Caki2 (cell line): ENCODE data around the gene NOVA1. TPM values are rescaled to one million over a fixed set of nuclear protein-coding genes. Genes with fewer than 3 reads are reported as not detected.
"Not testable (repeated sequence)": the region's sequence is repeated elsewhere in the genome, so short reads cannot be mapped to it uniquely, and the experiment has no call there.

ENCODE experiments used
- DNase-seq: peaks from one replicate; pipeline ENCODE4 v3.0.0-alpha.2; 2015; ENCODE audit warnings: low read depth
- in situ Hi-C: cut with HindIII; loops from 2 replicates; pipeline ENCODE4 v1.10.0; 2016; ENCODE audit warnings: low sequenced_read_pairs, low pct_unique_long_range_greater_than_20kb, mixed read lengths
- total RNA-seq: library from RNA; depleted of rRNA; stranded (reverse); fragments of >200 nt; shearing (Covaris generic); gene quantifications from 2 replicates; pipeline ENCODE4 v1.2.3, GENCODE V29; 2014; ENCODE audit warnings: low replicate concordance; rRNA removed

Gene NOVA1
- total RNA-seq, result 2.3 TPM in 1 of 2 replicates, not detected in the other

GRCh38 chr14:26597589-26598080, at the start of gene NOVA1:
TSS of gene NOVA1 (minus strand) at chr14:26598033. CDS start at chr14:26597436, 597 bp downstream.
- in situ Hi-C loops, result no loop called here
- peak; percentile 35 for DNase-seq

- in situ Hi-C loops, DNase-seq: not testable (repeated sequence)
Measured at GRCh38 chr14:26645057-26645456, 47.2 kb upstream of the NOVA1 start.

- in situ Hi-C loops, result no loop called here
Measured at GRCh38 chr14:26636561-26636960, 38.7 kb upstream of the NOVA1 start.

GRCh38 chr14:26634946-26635345, 37.1 kb upstream of the NOVA1 start:
- DNase-seq, in situ Hi-C loops: not testable (repeated sequence)

More at GRCh38 chr14:26636561-26636960, 38.7 kb upstream of the NOVA1 start:
- DNase-seq, result no peak

- in situ Hi-C loops, result no loop called here
Measured at GRCh38 chr14:26626256-26626655, 28.4 kb upstream of the NOVA1 start.

GRCh38 chr14:26622611-26623010, 24.8 kb upstream of the NOVA1 start:
- DNase-seq, result no peak
- in situ Hi-C loops, result no loop called here

More at GRCh38 chr14:26626256-26626655, 28.4 kb upstream of the NOVA1 start:
- DNase-seq, result no peak

- DNase-seq, result no peak
- in situ Hi-C loops, result no loop called here
Measured at GRCh38 chr14:26621807-26622560, 24.2 kb upstream of the NOVA1 start.

- DNase-seq, result no peak
- in situ Hi-C loops, result no loop called here
Measured at GRCh38 chr14:26621364-26621763, 23.5 kb upstream of the NOVA1 start.

- in situ Hi-C loops, result no loop called here
- no peak for DNase-seq
Measured at GRCh38 chr14:26611259-26611658, 13.4 kb upstream of the NOVA1 start.

- no peak for DNase-seq
- in situ Hi-C loops, result no loop called here
Measured at GRCh38 chr14:26606729-26607312, 9.0 kb upstream of the NOVA1 start.

GRCh38 chr14:26605602-26606001, 7.8 kb upstream of the NOVA1 start:
- in situ Hi-C loops, result no loop called here
- no peak for DNase-seq

GRCh38 chr14:26602902-26603301, 5.1 kb upstream of the NOVA1 start:
- in situ Hi-C loops, result no loop called here
- DNase-seq, result no peak

GRCh38 chr14:26601856-26602255, 4.0 kb upstream of the NOVA1 start:
- in situ Hi-C loops, result no loop called here
- DNase-seq, result no peak

- in situ Hi-C loops, result no loop called here
- DNase-seq, result no peak
Measured at GRCh38 chr14:26599291-26599690, 1.5 kb upstream of the NOVA1 start.

GRCh38 chr14:26598672-26599131, 869 bp upstream of the NOVA1 start:
- in situ Hi-C loops, result no loop called here
- no peak for DNase-seq

- in situ Hi-C loops, result no loop called here
- DNase-seq, result peak; percentile 79
Measured at GRCh38 chr14:26598081-26598671, 343 bp upstream of the NOVA1 start.

- in situ Hi-C loops, result no loop called here
- DNase-seq, result no peak
Measured at GRCh38 chr14:26597071-26597588, 703 bp downstream of the NOVA1 start.

- in situ Hi-C loops, result no loop called here
Measured at GRCh38 chr14:26596543-26597061, 1.2 kb downstream of the NOVA1 start.

More at GRCh38 chr14:26596543-26597061, 1.2 kb downstream of the NOVA1 start:
- DNase-seq, result peak; percentile 4
